ENCODE results near the gene POP7.

DNA sequence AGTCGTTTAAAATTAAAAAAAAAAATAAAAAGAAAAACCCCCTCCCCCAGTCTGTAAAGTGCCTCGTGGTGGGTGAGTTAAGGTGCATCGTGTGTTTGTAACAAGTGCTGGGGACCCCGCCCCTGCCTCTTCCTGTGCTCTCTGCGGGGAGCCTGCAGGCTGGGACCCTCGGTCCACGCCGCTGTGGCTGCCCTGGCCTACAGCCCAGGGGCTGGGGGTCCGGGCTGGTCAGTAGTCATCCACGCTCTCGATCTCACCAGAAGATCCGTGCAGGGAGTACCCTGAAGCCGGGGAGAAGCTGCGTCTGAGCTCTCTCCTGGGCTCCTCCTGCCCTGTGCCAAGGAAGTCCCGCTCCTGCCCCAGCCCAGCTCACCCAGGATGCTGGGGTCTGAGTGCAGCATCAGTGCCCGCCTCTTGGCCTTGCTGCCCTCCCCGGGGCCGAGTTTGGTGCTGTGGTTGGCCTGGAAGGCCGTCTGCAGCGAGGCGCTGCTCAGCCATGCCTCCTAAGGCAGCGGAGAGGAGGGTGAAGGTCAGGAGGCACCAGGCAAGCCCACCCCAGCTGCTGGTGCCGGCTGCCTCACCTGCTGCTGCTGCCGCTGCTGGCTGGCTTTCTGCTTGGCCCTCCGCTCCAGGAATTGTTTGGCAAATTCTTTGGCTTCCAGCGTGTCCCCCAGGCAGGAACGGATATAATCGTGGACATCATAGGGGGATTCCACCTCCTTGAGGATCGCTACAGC lies 24.3 kb upstream of the POP7 start:
- TF ChIP-seq, protein P1, sequence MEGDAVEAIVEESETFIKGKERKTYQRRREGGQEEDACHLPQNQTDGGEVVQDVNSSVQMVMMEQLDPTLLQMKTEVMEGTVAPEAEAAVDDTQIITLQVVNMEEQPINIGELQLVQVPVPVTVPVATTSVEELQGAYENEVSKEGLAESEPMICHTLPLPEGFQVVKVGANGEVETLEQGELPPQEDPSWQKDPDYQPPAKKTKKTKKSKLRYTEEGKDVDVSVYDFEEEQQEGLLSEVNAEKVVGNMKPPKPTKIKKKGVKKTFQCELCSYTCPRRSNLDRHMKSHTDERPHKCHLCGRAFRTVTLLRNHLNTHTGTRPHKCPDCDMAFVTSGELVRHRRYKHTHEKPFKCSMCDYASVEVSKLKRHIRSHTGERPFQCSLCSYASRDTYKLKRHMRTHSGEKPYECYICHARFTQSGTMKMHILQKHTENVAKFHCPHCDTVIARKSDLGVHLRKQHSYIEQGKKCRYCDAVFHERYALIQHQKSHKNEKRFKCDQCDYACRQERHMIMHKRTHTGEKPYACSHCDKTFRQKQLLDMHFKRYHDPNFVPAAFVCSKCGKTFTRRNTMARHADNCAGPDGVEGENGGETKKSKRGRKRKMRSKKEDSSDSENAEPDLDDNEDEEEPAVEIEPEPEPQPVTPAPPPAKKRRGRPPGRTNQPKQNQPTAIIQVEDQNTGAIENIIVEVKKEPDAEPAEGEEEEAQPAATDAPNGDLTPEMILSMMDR (IDR thresholded peaks at IDR 0.05): no peak
- TF ChIP-seq POLR2A (IDR thresholded peaks at IDR 0.05) (no peak), EP300 (IDR thresholded peaks at IDR 0.05) (no peak)
